MCF 10A (cell line): ENCODE data around the gene SP100. TPM values are rescaled to one million over a fixed set of nuclear protein-coding genes. Genes with fewer than 3 reads are reported as not detected.

Experiments used
- BruUV-seq: library from RNA; stranded (reverse); fragments of 400-500 nt; replicated peaks from 2 replicates; lab custom pipeline; 2021; lab: Mats Ljungman, UMichigan
- CTCF ChIA-PET: fragments of 300-600 bp; sonication (Branson Sonifier 250); formaldehyde crosslinking; extraction: SDS; loops from one replicate; lab custom pipeline; 2021; ENCODE audit warnings: antibody characterized with exemption, inconsistent platforms; lab: Yijun Ruan, JAX
- POLR2A ChIA-PET: fragments of 300-600, 350-650 bp; sonication (Branson Sonifier 250); formaldehyde crosslinking; extraction: SDS; loops from one replicate; lab custom pipeline; 2020; ENCODE audit warnings: antibody characterized with exemption, inconsistent platforms; lab: Yijun Ruan, JAX
- DNase-seq: peaks from one replicate; pipeline ENCODE4 v3.0.0-alpha.2; 2018; ENCODE audit not compliant: unreplicated experiment
- H3K27ac Mint-ChIP-seq: one replicate; pipeline ENCODE4 v1.8.0; 2022; ENCODE audit warnings: mild to moderate bottlenecking, low read depth, mixed read lengths; ENCODE audit not compliant: unreplicated experiment
- H3K27me3 Mint-ChIP-seq: one replicate; pipeline ENCODE4 v1.8.0; 2022; ENCODE audit warnings: mixed read lengths; ENCODE audit not compliant: insufficient read depth, unreplicated experiment
- H3K36me3 Mint-ChIP-seq: one replicate; pipeline ENCODE4 v1.8.0; 2022; ENCODE audit warnings: mild to moderate bottlenecking, moderate library complexity, mixed read lengths; ENCODE audit not compliant: insufficient read depth, unreplicated experiment
- H3K4me1 Mint-ChIP-seq: one replicate; pipeline ENCODE4 v1.8.0; 2022; ENCODE audit warnings: mixed read lengths; ENCODE audit not compliant: insufficient read depth, unreplicated experiment
- H3K4me3 Mint-ChIP-seq: one replicate; pipeline ENCODE4 v1.8.0; 2022; ENCODE audit warnings: mild to moderate bottlenecking, moderate library complexity, mixed read lengths; ENCODE audit not compliant: unreplicated experiment
- H3K9me3 Mint-ChIP-seq: one replicate; pipeline ENCODE4 v1.8.0; 2022; ENCODE audit warnings: mixed read lengths; ENCODE audit not compliant: unreplicated experiment
- CTCF ChIP-seq: fragments of 200-600 bp; IDR thresholded peaks from one replicate; pipeline ENCODE4 v1.8.0; 2022; ENCODE audit warnings: antibody characterized with exemption, mild to moderate bottlenecking; ENCODE audit not compliant: unreplicated experiment
- intact Hi-C: fragments of 100-400 bp; cut with micrococcal nuclease; formaldehyde crosslinking; loops from 2 replicates; pipeline ENCODE4 v1.14.1; 2022
- total RNA-seq: library from RNA; stranded (reverse); gene quantifications from 2 replicates; pipeline ENCODE4 v1.2.3, GENCODE V29; 2022

SP100 gene
- total RNA-seq, 1 experiment from 2014 or later, result 54.5 TPM

- CTCF ChIA-PET, result interaction anchor here (0.6 to 1.0 kb wide), 3 partner anchors 15 to 548 kb away, joined by 3 to 4 read pairs (median 4); no protein-coding TSS in a partner anchor
- no TSS peak for BruUV-seq
- DNase-seq, result no peak
- Mint-ChIP-seq H3K27ac (no peak overlapping the region), H3K9me3 (peaks cover 7% of the 10 kb centered on the region), H3K36me3 (peaks cover 40% of the 10 kb centered on the region), H3K4me3 (no peak overlapping the region), H3K4me1 (no peaks in the 10 kb centered on the region), H3K27me3 (no peaks in the 10 kb centered on the region)
- TF ChIP-seq CTCF, result no peak
- POLR2A ChIA-PET, result interaction anchor here (0.6 kb wide), 1 partner anchor 15 kb away, joined by 3 read pairs; no protein-coding TSS in a partner anchor
- intact Hi-C loops, result no loop called here
These were observed 87.8 kb downstream of the SP100 start for GRCh38 chr2:230503798-230504197.

- BruUV-seq, result no TSS peak
- Mint-ChIP-seq H3K36me3 (peaks cover 27% of the 10 kb centered on the region), H3K4me1 (no peaks in the 10 kb centered on the region), H3K27me3 (no peaks in the 10 kb centered on the region), H3K27ac (no peak overlapping the region), H3K9me3 (peaks cover 6% of the 10 kb centered on the region), H3K4me3 (no peak overlapping the region)
- DNase-seq, result no peak
- POLR2A ChIA-PET, result no interaction called here
- CTCF ChIA-PET, result no interaction called here
- TF ChIP-seq CTCF, result no peak
- intact Hi-C loops, result no loop called here
These were observed 89.2 kb downstream of the SP100 start for GRCh38 chr2:230505162-230505561.

GRCh38 chr2:230512955-230513748, 97.2 kb downstream of the SP100 start:
- BruUV-seq, result no TSS peak
- no peaks in the 10 kb centered on the region for H3K4me1 Mint-ChIP-seq
- TF ChIP-seq CTCF, result no peak
- H3K4me3 Mint-ChIP-seq, result no peak overlapping the region
- DNase-seq, result no peak
- H3K9me3 Mint-ChIP-seq, result no peaks in the 10 kb centered on the region
- no peaks in the 10 kb centered on the region for H3K27me3 Mint-ChIP-seq
- H3K36me3 Mint-ChIP-seq, result peaks cover 9% of the 10 kb centered on the region
- ChIA-PET CTCF (no interaction called here), POLR2A (interaction anchor here (0.6 to 0.9 kb wide), 3 partner anchors 18 to 584 kb away, joined by 3 read pairs; no protein-coding TSS in a partner anchor)
- H3K27ac Mint-ChIP-seq, result no peak overlapping the region
- intact Hi-C loops, result no loop called here

GRCh38 chr2:230520061-230520874, 104.3 kb downstream of the SP100 start:
- POLR2A ChIA-PET, result interaction anchor here (0.7 kb wide), 1 partner anchor 33 kb away, joined by 3 read pairs; no protein-coding TSS in a partner anchor

More at GRCh38 chr2:230520061-230520874, 104.3 kb downstream of the SP100 start:
- intact Hi-C loops, result no loop called here
- Mint-ChIP-seq H3K27me3 (no peaks in the 10 kb centered on the region), H3K9me3 (peaks cover 34% of the 10 kb centered on the region), H3K4me3 (no peak overlapping the region), H3K4me1 (no peaks in the 10 kb centered on the region), H3K27ac (no peak overlapping the region), H3K36me3 (no peaks in the 10 kb centered on the region)
- CTCF ChIA-PET, result no interaction called here
- DNase-seq, result no peak
- no peak for TF ChIP-seq CTCF
- BruUV-seq, result no TSS peak
